GM12872 (cell line): ENCODE measurements around the gene IGF2R.

Experiments used
- CTCF ChIP-seq: IDR thresholded peaks from 3 replicates; pipeline ENCODE4 v1.5.1; 2011; ENCODE audit warnings: low read depth, mild to moderate bottlenecking, low read length, moderate library complexity; ENCODE audit not compliant: insufficient read depth

Gene IGF2R

GRCh38 chr6:159968295-159969203 is at the start of gene IGF2R:
IGF2R (plus strand) TSS chr6:159969082; CDS start chr6:159969247, 165 bp downstream.
- no peak for TF ChIP-seq CTCF

GRCh38 chr6:159919800-159920199 is 49.1 kb upstream of the IGF2R start:
- TF ChIP-seq CTCF = no peak

GRCh38 chr6:159926542-159927203 is 42.2 kb upstream of the IGF2R start:
- TF ChIP-seq CTCF = no peak

- no peak for TF ChIP-seq CTCF
These were observed 39.1 kb upstream of the IGF2R start for GRCh38 chr6:159929819-159930218.

- no peak for TF ChIP-seq CTCF
These were observed 37.8 kb upstream of the IGF2R start for GRCh38 chr6:159931112-159931511.

- TF ChIP-seq CTCF = no peak
These were observed 37.0 kb upstream of the IGF2R start for GRCh38 chr6:159931846-159932245.

GRCh38 chr6:159933077-159933476 is 35.8 kb upstream of the IGF2R start:
- no peak for TF ChIP-seq CTCF
